HG02970 (cell line): Measurements from ENCODE around the gene CPNE7.
A peak's percentile ranks its signal among the peaks of the same experiment; 100 is the strongest.
"Not testable (repeated sequence)": the region's sequence is repeated elsewhere in the genome, so short reads cannot be mapped to it uniquely, and the experiment has no call there.

Experiments used
- ATAC-seq: cut with Tn5 transposase; IDR thresholded peaks from one replicate; pipeline ENCODE4 v1.9.1; 2021; ENCODE audit warnings: mild to moderate bottlenecking, moderate library complexity, moderate number of reproducible peaks; ENCODE audit not compliant: unreplicated experiment, low FRiP score

Gene CPNE7

DNA sequence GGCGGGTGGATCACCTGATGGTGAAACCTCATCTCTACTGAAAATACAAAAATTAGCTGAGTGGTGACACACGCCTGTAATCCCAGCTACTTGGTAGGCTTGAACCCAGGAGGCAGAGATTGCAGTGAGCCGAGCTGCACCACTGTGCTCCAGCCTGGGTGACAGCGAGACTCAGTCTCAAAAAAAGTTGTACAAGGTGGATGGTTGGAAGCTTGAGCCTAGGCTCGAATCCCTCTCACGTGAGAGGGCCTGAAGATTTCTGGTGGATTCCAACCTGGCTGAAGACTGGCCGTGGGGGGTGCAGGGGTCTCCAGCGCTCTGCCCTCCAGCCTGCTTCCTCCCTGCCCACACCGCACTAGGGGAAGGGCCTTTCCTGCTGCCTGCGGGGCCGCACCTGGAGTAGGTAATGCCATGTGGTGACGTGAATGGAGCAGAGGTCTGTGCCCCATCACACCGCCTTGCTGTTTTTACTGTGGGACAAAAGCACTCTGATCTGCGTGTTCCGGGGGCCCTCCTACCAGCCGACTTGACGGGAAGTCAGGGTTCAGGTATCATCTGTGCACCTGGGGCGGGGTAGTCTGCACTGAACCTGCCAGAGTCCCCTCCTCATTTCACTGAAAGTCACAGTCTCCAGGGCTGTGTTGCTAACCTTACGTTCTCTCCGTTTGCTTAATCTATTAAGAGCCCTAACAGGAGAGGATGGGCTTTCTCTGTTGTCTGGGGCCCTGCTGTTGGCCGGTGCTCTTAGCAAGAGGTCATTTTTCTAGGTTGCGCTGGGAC, 10.9 kb upstream of the CPNE7 start:
- no peak for ATAC-seq

DNA sequence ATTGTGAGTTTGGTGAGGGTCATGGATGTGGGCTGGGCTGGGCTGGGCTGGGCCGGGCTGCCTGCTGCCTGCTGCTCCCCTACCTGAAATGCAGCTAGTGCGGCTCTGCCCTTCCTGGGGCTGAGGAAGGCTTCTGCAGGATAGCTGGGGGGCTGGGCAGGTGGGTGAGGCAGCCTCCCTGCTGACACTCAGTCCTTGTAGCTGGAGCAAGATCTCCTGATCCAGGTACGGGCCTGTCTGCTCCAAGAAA, 10.4 kb upstream of the CPNE7 start:
- ATAC-seq, result no peak

DNA sequence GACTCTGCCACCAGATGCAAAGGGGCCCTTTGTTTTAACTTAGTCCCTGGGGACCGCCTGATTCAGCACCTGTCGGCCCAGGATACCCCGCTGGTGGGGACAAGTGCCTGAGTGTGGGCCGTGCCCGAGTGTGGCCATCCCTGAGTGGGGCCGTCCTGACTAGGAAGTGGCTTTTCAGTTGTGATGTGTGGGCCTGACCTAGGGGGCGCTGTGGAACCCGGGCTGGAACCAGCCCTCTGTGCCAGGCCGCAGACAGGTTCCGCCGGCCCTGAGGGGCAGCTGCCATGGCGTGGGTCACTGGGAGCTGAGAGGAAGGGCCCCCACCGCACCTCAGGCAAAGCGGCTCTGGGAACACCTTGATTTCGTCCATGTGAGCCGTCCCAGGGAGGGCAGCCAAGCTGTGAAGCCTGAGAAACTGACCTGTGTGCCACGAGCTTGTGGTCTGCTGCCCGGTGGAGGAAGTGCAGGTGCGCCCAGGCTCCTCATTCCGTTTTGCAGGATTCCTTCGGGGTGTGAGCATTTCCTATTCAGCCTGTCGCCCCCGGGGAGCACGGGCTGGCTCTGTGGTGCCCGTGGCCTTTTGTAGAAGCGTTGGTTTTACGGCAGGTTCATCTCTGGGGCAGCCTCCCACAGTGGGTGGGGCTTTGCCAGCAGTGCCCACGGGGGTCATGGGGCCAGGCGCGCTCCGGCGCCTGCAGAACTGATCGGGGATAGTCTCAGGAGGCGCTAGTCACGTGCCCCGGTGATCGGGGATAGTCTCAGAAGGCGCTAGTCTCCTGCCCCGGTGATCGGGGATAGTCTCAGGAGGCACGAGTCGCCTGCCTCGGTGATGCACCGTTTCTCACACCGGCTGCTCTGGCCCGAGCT, 9.8 kb upstream of the CPNE7 start:
- ATAC-seq, result peak; percentile 42

DNA sequence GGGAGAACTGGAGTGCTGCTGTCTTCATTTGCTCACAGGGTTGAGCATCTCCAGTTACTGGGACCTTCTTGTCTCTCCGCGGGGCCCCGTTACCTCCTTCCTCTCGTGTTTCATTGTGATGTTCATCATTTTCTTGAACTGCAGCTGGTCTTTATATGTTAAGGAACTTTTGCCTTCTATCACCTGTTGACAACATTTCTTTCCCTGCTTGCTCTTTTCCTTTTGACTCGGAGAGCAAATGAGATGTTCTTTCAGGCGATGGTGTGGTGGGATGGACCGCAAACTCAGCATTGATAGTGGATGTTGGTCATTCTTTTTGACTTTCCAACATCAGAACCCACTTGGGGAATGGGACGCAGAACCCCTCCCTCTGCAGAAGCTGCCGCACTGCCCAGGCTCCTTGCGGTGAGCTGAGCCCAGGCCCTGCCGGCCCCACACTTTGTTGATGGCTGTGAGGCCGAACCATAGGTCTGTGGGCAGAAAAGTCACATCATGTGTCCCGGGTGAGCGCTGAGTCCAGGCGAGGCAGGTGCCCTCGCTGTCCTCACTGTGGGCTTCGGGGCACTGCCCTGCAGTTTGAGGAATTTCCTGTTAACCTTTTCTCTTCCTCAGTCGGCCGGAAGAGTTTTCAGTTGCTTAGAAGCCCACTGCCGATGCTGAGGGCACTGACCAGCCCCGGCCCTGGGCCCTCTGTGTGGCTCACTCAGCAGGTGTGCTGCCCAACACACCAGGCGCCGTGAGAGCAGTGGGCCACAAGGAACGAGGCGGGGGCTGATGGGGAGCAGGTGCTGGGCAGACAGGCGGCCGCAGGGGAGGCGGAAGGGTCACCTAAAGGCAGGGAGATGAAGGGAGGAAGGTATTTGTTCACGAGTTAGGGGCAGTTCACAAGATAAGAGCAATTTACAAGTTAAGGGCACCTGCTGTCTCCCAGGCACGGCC, 7.6 kb upstream of the CPNE7 start:
- no peak for ATAC-seq

DNA sequence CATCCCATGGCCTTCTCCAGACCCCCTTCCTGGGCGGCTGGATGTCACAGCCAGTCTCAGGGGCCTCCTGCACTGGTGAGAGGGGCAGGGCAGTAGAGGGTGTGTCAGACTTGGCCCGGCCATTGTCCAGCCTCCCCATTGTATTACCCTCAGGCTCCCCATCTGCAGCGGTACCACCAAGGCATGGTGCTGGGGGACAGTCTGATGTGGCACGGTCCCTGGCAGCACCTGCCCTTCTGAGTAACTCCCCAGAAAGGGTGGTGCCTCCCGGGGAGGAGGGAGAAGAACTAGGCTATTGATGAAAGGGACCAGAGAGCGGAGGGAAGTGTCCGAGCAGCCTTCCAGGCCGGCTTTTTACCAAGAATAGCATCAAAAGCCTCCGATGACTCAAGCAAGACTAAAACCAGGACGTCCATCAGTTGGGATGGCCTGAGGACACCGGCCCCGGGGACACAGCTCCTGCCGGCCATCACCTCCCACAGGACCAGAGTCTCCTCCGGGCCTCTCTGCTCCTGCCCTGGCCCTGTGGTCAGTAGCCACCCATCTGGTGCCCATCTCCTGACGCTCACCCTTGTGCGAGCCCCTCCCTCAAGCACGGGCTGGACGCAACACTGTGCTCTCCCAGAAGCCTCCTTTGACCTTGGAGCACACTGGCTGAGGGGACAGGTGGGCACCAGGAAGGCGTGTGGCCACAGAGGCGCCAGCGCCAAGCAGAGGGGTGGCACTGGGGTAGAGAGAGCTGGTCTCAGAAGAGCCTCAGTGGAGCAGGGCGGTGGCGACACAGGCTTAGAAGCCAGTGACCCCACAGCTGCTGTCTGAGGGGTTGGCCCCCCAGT, 5.8 kb upstream of the CPNE7 start:
- no peak for ATAC-seq

DNA sequence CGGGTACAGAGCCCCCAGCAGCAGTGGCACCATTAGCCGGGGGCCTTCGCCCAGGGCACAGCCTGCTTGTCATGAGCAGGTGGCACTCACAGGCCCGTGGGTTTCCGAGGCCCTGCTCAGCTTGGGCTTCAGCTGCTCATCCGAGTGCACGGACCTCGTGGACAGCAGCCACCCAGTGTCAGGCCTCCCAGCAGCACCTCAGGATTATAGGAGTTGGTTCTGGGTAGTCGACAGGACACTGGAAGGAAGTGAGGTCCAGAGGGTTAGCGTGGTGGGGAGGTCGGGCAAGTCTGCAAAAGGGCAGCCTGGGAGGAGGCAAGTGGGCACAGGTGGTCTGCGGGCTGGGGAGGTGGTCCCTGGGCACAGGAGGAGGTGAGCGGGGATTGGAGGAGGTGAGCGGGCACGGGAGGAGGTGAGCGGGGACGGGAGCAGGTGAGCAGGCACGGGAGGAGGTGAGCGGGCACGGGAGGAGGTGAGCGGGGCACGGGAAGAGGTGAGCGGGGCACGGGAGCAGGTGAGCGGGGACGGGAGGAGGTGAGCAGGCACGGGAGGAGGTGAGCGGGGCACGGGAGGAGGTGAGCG, 5.1 kb upstream of the CPNE7 start:
- no peak for ATAC-seq

DNA sequence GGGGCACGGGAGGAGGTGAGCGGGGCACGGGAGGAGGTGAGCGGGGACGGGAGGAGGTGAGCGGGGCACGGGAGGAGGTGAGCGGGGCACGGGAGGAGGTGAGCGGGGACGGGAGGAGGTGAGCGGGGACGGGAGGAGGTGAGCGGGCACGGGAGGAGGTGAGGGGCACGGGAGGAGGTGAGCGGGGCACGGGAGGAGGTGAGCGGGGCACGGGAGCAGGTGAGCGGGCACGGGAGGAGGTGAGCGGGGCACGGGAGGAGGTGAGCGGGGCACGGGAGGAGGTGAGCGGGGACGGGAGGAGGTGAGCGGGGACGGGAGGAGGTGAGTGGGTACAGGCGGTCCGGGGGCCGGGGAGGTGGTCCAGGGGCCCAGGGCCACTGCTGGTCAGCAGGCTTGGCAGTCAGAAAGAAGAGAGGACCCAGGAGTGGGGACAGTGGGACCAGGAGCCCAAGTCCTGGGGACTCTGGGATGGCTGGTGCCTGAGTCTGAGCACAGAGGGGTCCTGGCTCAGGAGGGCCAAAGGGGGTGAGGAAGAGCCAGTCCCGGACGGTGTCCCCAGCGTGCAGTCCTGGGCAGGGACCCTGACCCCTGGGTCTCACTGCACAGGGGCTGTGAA, 4.5 kb upstream of the CPNE7 start:
- not testable (repeated sequence) for ATAC-seq

DNA sequence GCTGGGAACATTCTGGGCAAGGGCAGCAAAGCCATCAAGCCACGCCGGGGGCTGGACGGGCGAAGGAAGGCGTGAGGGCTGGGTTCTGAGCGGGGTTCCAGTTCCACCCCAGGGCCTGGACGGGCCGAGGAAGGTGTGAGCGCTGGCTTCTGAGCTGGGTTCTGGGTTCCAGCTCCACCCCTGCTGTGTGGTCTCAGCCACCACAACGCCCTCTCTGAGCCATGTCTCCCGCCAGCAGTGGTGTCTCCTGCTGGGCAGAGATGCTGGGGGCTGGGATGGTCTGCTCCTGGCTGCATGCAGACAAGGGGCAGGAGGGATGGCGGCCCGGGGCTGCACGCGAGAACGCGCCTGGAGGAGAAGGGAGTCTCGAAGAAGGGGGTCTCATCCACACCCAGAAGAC, 3.9 kb upstream of the CPNE7 start:
- no peak for ATAC-seq

DNA sequence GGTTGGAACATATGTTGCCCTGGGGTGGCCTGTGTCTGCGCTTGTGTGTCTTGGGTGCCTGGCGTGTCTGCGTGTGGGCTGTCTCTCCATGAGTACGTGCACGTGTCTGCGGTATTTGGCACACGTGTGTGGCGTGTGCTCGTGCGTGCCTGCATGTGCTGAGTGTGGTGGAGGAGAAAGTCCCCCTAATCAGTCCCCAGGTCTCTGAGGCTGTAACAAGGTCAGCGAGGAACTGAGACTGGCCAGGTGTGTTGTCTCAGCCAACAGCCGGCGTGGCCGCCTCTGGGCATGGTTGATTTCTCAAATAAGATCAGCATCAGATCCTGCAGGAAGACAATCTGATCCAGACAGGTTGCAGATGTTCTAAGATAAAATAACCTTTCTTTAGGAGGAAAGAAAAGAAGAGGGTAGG, 3.5 kb upstream of the CPNE7 start:
- no peak for ATAC-seq

DNA sequence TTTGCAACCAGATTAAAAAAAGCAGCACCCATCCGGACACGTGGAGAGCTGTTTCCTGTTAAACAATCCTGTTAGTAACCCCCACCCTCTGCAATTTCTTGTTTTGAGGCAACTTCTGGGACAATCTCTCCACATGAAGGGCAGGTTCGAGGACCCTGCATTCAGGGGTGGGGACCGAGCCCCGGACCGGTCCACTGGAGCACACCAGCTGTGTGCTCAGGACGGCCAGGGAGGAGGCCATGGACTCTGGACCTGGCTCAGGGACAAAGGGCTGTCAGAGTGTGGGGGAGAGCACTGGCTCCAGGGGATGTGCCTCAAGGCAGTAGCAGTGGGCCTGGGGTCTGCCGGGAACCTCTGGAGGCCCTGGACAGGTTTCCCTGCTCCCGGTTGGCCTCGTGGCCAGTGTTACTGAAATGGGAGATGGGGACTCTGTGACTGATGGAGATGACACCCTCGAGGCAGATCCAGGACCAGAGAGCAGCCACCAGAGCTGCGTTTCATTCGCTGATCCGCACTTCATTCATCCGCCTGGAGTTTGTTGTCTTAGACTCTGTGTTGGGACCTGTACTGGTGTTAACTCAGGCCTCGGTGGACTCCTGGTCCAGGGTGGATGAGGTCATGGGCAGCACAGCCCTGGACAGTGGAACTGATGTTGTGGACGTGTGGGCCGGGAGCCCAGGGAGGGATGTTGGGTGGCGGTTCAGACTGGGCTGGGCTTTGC, 2.9 kb upstream of the CPNE7 start:
- no peak for ATAC-seq

DNA sequence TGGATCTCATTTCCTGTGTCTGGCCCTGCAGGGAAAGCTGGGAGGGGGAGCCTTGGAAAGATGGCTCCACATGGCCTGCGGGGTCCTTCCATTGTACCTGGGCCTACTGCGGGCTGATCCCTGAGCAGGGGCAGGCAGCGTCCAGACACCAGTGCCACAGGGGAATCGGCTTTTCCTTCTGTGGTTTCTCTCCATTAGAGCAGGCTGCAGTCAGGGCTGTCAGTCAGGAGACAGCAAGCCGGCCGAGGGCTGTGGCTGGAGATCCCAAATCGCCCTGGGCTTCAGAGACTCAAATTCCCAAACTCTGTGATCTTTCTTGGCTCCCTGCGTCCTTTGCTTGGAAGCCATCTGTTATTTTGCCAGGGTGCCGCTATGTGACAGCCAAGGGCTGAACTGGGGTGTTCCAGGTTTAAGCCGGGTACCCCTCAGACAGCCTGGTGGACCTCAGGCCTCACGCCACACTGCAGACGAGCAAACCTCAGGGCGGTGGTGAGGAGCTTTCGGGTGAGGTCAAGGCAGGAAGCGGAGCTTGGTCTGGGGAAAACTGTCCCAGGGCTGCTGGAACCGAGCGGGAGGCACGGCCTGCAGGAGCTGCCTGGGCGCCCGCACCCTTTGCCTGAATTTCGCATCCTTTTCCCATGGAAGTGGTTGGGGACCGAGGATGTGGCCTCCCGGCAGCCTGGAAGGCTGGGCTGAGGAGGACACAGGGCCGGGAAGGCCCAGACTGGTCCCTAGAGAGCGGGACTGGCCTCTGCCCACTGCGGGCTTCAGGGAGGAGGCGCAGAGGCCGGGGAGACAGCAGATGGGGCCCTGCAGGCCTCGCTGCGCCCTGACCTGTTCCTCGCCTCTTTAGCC, 1.5 kb upstream of the CPNE7 start:
- no peak for ATAC-seq

DNA sequence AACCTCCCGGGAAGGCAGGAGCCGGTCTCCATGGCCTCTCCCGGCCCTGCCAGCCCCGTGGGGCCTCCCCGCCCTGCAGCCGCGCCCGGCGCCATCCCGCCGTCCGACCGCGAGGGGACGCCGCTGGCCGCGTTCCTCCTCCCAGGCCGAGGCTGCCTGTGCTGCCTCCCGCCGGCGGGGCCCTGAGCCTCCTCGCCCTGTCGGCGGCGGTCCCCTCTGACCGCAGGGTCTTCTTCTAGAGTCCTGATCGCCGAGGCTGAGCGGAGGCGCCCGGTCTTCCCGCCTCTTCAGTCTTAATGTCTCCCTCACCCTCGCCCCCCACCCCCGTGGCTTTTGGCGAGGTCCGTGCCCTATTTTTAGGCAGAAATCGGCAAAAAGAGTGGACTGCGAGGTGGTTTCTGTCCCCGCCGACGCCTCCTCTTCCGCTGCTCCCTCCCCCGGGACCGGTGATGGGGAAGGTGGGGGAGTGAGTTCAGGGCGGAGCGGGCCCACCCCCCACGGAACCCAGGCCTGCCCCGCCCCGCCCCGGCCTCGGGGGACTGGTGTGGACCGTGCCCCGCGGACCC, 794 bp upstream of the CPNE7 start:
- no peak for ATAC-seq

DNA sequence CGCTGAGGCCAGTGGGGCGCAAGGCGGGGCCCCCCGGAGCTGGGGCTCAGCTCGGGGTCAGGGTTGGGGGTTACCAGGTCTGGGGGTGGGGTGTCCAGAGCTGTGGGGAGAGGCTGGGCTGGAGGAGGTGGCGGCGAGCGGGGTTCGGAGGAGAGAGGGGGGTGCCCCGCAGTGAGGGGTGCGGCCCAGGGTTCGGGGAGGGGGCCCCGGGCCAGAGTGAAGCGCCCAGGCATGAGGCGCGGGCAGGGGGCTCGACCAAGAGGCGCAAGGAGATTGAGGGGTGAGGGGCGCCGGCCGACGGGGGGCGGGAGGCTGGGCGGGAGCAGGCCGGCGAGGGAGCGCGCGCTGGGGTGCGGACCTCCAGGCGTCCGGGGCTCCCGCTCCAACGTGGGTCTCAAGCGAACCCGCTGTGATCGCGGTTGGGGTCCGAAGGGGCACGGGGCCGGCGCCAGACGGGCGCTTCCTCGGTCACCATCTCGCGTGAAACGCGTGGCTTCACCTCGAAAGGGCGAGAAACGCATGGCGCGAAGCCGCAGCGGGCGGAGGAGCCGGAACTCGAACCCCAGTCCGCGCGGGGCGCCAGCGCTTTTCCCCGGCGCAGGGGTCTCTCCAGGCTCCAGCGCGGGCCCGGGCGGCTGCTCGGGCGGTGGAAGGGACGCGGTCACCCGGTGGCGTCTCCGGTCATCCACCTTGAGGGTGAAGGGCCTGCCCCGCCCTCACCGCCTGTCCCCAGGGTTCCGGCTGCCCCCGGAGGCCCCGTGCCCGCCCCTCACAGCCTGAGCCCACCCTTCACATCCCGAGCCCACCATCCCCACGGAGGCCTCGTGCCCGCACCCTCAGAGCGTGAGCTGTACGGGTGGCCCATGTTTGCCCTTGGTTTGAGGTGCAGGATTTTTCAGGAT, 846 bp downstream of the CPNE7 start:
- no peak for ATAC-seq

DNA sequence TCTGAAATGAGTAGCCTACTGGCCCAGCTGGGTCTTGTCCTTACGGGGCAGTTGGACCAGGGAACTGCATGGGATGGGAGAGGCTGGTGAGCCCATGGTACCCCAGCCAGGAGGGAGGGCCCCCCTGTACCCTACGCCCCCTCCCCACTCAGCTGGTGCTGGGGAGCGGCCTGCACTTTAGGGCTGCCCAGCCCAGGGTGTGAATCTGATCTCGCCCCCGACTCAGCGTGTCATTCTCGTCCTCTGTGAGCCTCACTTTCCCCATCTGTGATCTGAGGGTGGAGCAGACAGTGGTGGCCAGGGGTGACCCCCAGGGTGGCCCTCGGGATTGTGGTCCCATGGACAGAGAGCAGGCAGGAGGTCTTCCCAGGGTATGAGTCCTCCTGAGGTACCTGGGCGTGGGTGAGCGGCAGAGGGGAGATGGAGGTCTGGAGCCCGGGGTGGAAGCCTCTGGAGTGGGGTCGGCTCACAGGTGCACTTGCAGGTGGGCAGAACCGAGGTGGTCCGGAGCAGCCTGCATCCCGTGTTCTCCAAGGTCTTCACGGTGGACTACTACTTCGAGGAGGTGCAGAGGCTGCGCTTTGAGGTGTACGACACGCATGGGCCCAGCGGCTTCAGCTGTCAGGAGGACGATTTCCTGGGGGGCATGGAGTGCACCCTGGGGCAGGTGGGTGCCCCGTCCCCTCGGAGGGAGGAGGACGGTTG, 1.6 kb downstream of the CPNE7 start:
- no peak for ATAC-seq

DNA sequence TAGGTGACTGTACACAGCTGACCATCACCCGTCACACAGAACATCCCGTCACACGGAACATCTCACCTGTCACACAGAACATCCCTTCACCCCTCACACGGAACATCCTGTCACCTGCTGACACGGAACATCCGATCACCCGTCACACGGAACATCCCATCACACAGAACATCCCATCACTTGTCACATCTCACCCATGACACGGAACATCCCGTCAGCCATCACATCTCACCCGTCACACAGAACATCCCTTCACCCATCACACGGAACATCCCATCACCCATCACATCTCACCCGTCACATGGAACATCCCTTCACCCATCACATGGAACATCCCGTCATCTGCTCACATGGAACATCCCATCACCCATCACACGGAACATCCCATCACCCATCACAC, 3.8 kb downstream of the CPNE7 start:
- ATAC-seq, result no peak
